ENCODE measurements around the gene PLXDC2.
"Not testable (repeated sequence)": the region's sequence is repeated elsewhere in the genome, so short reads cannot be mapped to it uniquely, and the experiment has no call there.

PLXDC2 gene

GRCh38 chr10:19816411-19817230 is at the start of gene PLXDC2:
PLXDC2 (plus strand) TSS chr10:19816432.
- DNase-seq (ENCODE audit: low read depth), result no peak

GRCh38 chr10:19767876-19768275 is 48.4 kb upstream of the PLXDC2 start:
- no peak for DNase-seq (ENCODE audit: low read depth)

- DNase-seq (ENCODE audit: low read depth), result not testable (repeated sequence)
These were observed 46.4 kb upstream of the PLXDC2 start for GRCh38 chr10:19769826-19770225.

GRCh38 chr10:19772972-19773371 is 43.3 kb upstream of the PLXDC2 start:
- DNase-seq (ENCODE audit: low read depth), result no peak

- no peak for DNase-seq (ENCODE audit: low read depth)
These were observed 40.9 kb upstream of the PLXDC2 start for GRCh38 chr10:19775296-19775695.

- DNase-seq (ENCODE audit: low read depth), result no peak
These were observed 38.4 kb upstream of the PLXDC2 start for GRCh38 chr10:19777806-19778205.

GRCh38 chr10:19778996-19779395 is 37.2 kb upstream of the PLXDC2 start:
- no peak for DNase-seq (ENCODE audit: low read depth)

GRCh38 chr10:19782430-19783089 is 33.7 kb upstream of the PLXDC2 start:
- no peak for DNase-seq (ENCODE audit: low read depth)

- no peak for DNase-seq (ENCODE audit: low read depth)
These were observed 32.5 kb upstream of the PLXDC2 start for GRCh38 chr10:19783721-19784120.

- DNase-seq (ENCODE audit: low read depth), result no peak
These were observed 30.9 kb upstream of the PLXDC2 start for GRCh38 chr10:19785366-19785765.

GRCh38 chr10:19788075-19788686 is 28.1 kb upstream of the PLXDC2 start:
- DNase-seq (ENCODE audit: low read depth), result no peak

GRCh38 chr10:19788902-19789301 is 27.3 kb upstream of the PLXDC2 start:
- no peak for DNase-seq (ENCODE audit: low read depth)

GRCh38 chr10:19789607-19790006 is 26.6 kb upstream of the PLXDC2 start:
- DNase-seq (ENCODE audit: low read depth), result no peak

- no peak for DNase-seq (ENCODE audit: low read depth)
These were observed 25.2 kb upstream of the PLXDC2 start for GRCh38 chr10:19791032-19791431.

GRCh38 chr10:19795684-19796083 is 20.5 kb upstream of the PLXDC2 start:
- no peak for DNase-seq (ENCODE audit: low read depth)

GRCh38 chr10:19800161-19800560 is 16.1 kb upstream of the PLXDC2 start:
- DNase-seq (ENCODE audit: low read depth), result no peak

GRCh38 chr10:19801369-19801768 is 14.9 kb upstream of the PLXDC2 start:
- no peak for DNase-seq (ENCODE audit: low read depth)

GRCh38 chr10:19803676-19804075 is 12.6 kb upstream of the PLXDC2 start:
- DNase-seq (ENCODE audit: low read depth), result no peak

GRCh38 chr10:19809481-19809880 is 6.8 kb upstream of the PLXDC2 start:
- DNase-seq (ENCODE audit: low read depth), result no peak

- DNase-seq (ENCODE audit: low read depth), result no peak
These were observed 4.7 kb upstream of the PLXDC2 start for GRCh38 chr10:19811540-19811939.

GRCh38 chr10:19812976-19813375 is 3.3 kb upstream of the PLXDC2 start:
- DNase-seq (ENCODE audit: low read depth), result no peak

- no peak for DNase-seq (ENCODE audit: low read depth)
These were observed 1.0 kb upstream of the PLXDC2 start for GRCh38 chr10:19815036-19815730.

All from stimulated activated CD8-positive, alpha-beta memory T cell treated with anti-CD3 and anti-CD28 coated beads, Interleukin-4, amount 100 ng/mL, for 24 hours (primary cell).